Astrocyte (in vitro differentiated cells and primary cell): ENCODE results near the gene SRSF3. TPM values are rescaled to one million over a fixed set of nuclear protein-coding genes. Genes with fewer than 3 reads are reported as not detected.

ENCODE experiments used
- DNase-seq: peaks from one replicate; pipeline ENCODE4 v3.0.0-alpha.2; 2010; ENCODE audit warnings: low read depth
- FAIRE-seq: peaks from 2 replicates; lab custom pipeline; 2011; peaks lifted over from hg19 to GRCh38; lab: Jason Lieb, UNC
- H2AFZ ChIP-seq: 2 replicates; pipeline ENCODE4 v1.6.0; 2012; ENCODE audit warnings: low read depth, low read length, inconsistent platforms
- H3K27ac ChIP-seq: 2 replicates; pipeline ENCODE4 v1.5.1; 2011; ENCODE audit warnings: low read depth, low read length, inconsistent platforms
- H3K27me3 ChIP-seq: 2 replicates; pipeline ENCODE4 v1.6.0; 2011; ENCODE audit warnings: low read length, inconsistent platforms; ENCODE audit not compliant: insufficient read depth
- H3K36me3 ChIP-seq: 2 replicates; pipeline ENCODE4 v1.5.1; 2011; ENCODE audit warnings: low read length, inconsistent platforms; ENCODE audit not compliant: insufficient read depth
- H3K4me1 ChIP-seq: 2 replicates; pipeline ENCODE4 v1.5.1; 2011; ENCODE audit warnings: low read length, inconsistent platforms; ENCODE audit not compliant: insufficient read depth
- H3K4me2 ChIP-seq: 2 replicates; pipeline ENCODE4 v1.6.0; 2012; ENCODE audit warnings: low read length, inconsistent platforms
- H3K4me3 ChIP-seq: 2 replicates; pipeline ENCODE4 v1.5.1; 2011; ENCODE audit warnings: low read depth, mild to moderate bottlenecking, low read length, inconsistent platforms; ENCODE audit not compliant: insufficient read depth
- H3K79me2 ChIP-seq: 2 replicates; pipeline ENCODE4 v1.6.0; 2012; ENCODE audit warnings: mild to moderate bottlenecking, low read length, inconsistent platforms; ENCODE audit not compliant: insufficient read depth
- H3K9ac ChIP-seq: 2 replicates; pipeline ENCODE4 v1.6.0; 2012; ENCODE audit warnings: mild to moderate bottlenecking, low read length, inconsistent platforms
- H3K9me3 ChIP-seq: 2 replicates; pipeline ENCODE4 v1.5.1; 2012; ENCODE audit warnings: low read depth, mild to moderate bottlenecking, low read length, inconsistent platforms; ENCODE audit not compliant: insufficient read depth
- H4K20me1 ChIP-seq: 2 replicates; pipeline ENCODE4 v1.6.0; 2012; ENCODE audit warnings: low read length, inconsistent platforms; ENCODE audit not compliant: insufficient read depth
- H3K27ac Mint-ChIP-seq: one replicate; pipeline ENCODE4 v1.8.0; 2021; ENCODE audit warnings: mild to moderate bottlenecking, mixed read lengths; ENCODE audit not compliant: unreplicated experiment
- H3K27me3 Mint-ChIP-seq: one replicate; pipeline ENCODE4 v1.8.0; 2021; ENCODE audit warnings: low read depth, mixed read lengths; ENCODE audit not compliant: unreplicated experiment
- H3K36me3 Mint-ChIP-seq: one replicate; pipeline ENCODE4 v1.8.0; 2021; ENCODE audit warnings: low read depth, mixed read lengths; ENCODE audit not compliant: unreplicated experiment
- H3K4me1 Mint-ChIP-seq: one replicate; pipeline ENCODE4 v1.8.0; 2021; ENCODE audit warnings: low read depth, mixed read lengths; ENCODE audit not compliant: unreplicated experiment
- H3K4me3 Mint-ChIP-seq: one replicate; pipeline ENCODE4 v1.8.0; 2021; ENCODE audit warnings: mild to moderate bottlenecking, moderate library complexity, mixed read lengths; ENCODE audit not compliant: unreplicated experiment
- H3K9me3 Mint-ChIP-seq: one replicate; pipeline ENCODE4 v1.8.0; 2021; ENCODE audit warnings: mild to moderate bottlenecking, mixed read lengths; ENCODE audit not compliant: unreplicated experiment
- CTCF ChIP-seq: IDR thresholded peaks from 2 replicates; pipeline ENCODE4 v1.5.1; 2011; ENCODE audit warnings: low read depth, mild to moderate bottlenecking, inconsistent platforms, low read length, moderate library complexity; ENCODE audit not compliant: insufficient read depth
- EZH2 ChIP-seq: IDR thresholded peaks from 2 replicates; pipeline ENCODE4 v1.6.1; 2012; ENCODE audit warnings: mild to moderate bottlenecking, low read length, inconsistent platforms; ENCODE audit not compliant: insufficient read depth
- total RNA-seq: library from RNA; stranded (reverse); gene quantifications from 2 replicates; pipeline ENCODE4 v1.2.1, GENCODE V29; 2021

Gene SRSF3
- total RNA-seq, 1 donor from 2014 or later, result 260 TPM

GRCh38 chr6:36594816-36595643 is 868 bp downstream of the SRSF3 start:
- no peak overlapping the region for H2AFZ ChIP-seq
- peak overlapping the region; percentile 99 for H3K9ac ChIP-seq
- no peak for FAIRE-seq
- H3K36me3 ChIP-seq, result peaks cover 38% of the 10 kb centered on the region
- peaks cover 64% of the 10 kb centered on the region for H3K79me2 ChIP-seq
- Mint-ChIP-seq H3K4me1 (peaks cover 27% of the 10 kb centered on the region), H3K36me3 (peaks cover 40% of the 10 kb centered on the region), H3K27me3 (no peaks in the 10 kb centered on the region), H3K9me3 (no peaks in the 10 kb centered on the region), H3K27ac (peak overlapping the region; percentile 99), H3K4me3 (peak overlapping the region; percentile 99)
- DNase-seq, result no peak
- peak overlapping the region; percentile 86 for H3K4me2 ChIP-seq
- H3K9me3 ChIP-seq, result no peaks in the 10 kb centered on the region
- H3K4me3 ChIP-seq, result peak overlapping the region; percentile 98
- peaks cover 37% of the 10 kb centered on the region for H3K4me1 ChIP-seq
- H3K27ac ChIP-seq, result peak overlapping the region; percentile 99
- peaks cover 58% of the 10 kb centered on the region for H4K20me1 ChIP-seq
- H3K27me3 ChIP-seq, result no peaks in the 10 kb centered on the region
- no peak for TF ChIP-seq EZH2
- no peak for TF ChIP-seq CTCF

GRCh38 chr6:36596356-36596755 is 2.2 kb downstream of the SRSF3 start:
- H3K79me2 ChIP-seq, result peaks cover 77% of the 10 kb centered on the region
- Mint-ChIP-seq H3K36me3 (peaks cover 41% of the 10 kb centered on the region), H3K4me3 (peak overlapping the region; percentile 99), H3K27ac (peak overlapping the region; percentile 99), H3K27me3 (no peaks in the 10 kb centered on the region), H3K4me1 (peaks cover 29% of the 10 kb centered on the region), H3K9me3 (no peaks in the 10 kb centered on the region)
- peak overlapping the region; percentile 30 for H3K27ac ChIP-seq
- DNase-seq (no peak), FAIRE-seq (no peak)
- H3K4me3 ChIP-seq, result peak overlapping the region; percentile 98
- no peak overlapping the region for H2AFZ ChIP-seq
- H4K20me1 ChIP-seq, result peaks cover 71% of the 10 kb centered on the region
- TF ChIP-seq CTCF, result no peak
- H3K4me1 ChIP-seq, result peaks cover 41% of the 10 kb centered on the region
- peak overlapping the region; percentile 86 for H3K4me2 ChIP-seq
- no peaks in the 10 kb centered on the region for H3K27me3 ChIP-seq
- H3K9me3 ChIP-seq, result no peaks in the 10 kb centered on the region
- H3K9ac ChIP-seq, result peak overlapping the region; percentile 99
- peaks cover 51% of the 10 kb centered on the region for H3K36me3 ChIP-seq

- peak overlapping the region; percentile 99 for H3K9ac ChIP-seq
- H3K9me3 ChIP-seq, result no peaks in the 10 kb centered on the region
- DNase-seq (no peak), FAIRE-seq (no peak)
- H3K27me3 ChIP-seq, result no peaks in the 10 kb centered on the region
- TF ChIP-seq EZH2 (no peak), CTCF (no peak)
- H3K4me3 ChIP-seq, result peak overlapping the region; percentile 98
- Mint-ChIP-seq H3K9me3 (no peaks in the 10 kb centered on the region), H3K36me3 (peaks cover 43% of the 10 kb centered on the region), H3K4me3 (peak overlapping the region; percentile 99), H3K27ac (no peak overlapping the region), H3K27me3 (no peaks in the 10 kb centered on the region), H3K4me1 (peaks cover 38% of the 10 kb centered on the region)
- H3K36me3 ChIP-seq, result peaks cover 65% of the 10 kb centered on the region
- H3K79me2 ChIP-seq, result peaks cover 86% of the 10 kb centered on the region
- H3K27ac ChIP-seq, result no peak overlapping the region
- no peak overlapping the region for H2AFZ ChIP-seq
- peak overlapping the region; percentile 86 for H3K4me2 ChIP-seq
- peaks cover 85% of the 10 kb centered on the region for H4K20me1 ChIP-seq
- H3K4me1 ChIP-seq, result peaks cover 44% of the 10 kb centered on the region
These were observed 3.6 kb downstream of the SRSF3 start for GRCh38 chr6:36597775-36598174.
